K562 (cell line): ENCODE results near the gene PNISR. TPM values are rescaled to one million over a fixed set of nuclear protein-coding genes. Genes with fewer than 3 reads are reported as not detected.
A peak's percentile ranks its signal among the peaks of the same experiment; 100 is the strongest.

Experiments used
- BCL6 ChIP-seq: fragments of 250-450 bp; sonication (Bioruptor Pico); IDR thresholded peaks from 2 replicates; pipeline ENCODE4 v1.4.0; 2020
- CBFB ChIP-seq: sonication (generic); formaldehyde crosslinking; IDR thresholded peaks from 2 replicates; pipeline ENCODE4 v1.4.0; 2020; ENCODE audit warnings: mild to moderate bottlenecking, missing genetic modification reagents
- DPF2 ChIP-seq: fragments of 450-650 bp; IDR thresholded peaks from 2 replicates; pipeline ENCODE4 v1.6.1; 2016
- FOXK2 ChIP-seq, 2 experiments: fragments of 450-650 bp; IDR thresholded peaks in 1 of 2; conservative IDR thresholded peaks in 1 of 2; 2 replicates each; pipeline ENCODE4 v1.6.1; 2016; ENCODE audit warnings: low read depth in 2 of 2, mild to moderate bottlenecking in 1 of 2
- HMG20B ChIP-seq: fragments of 250-450 bp; sonication (Bioruptor Pico); IDR thresholded peaks from 2 replicates; pipeline ENCODE4 v1.5.0; 2021; ENCODE audit warnings: mild to moderate bottlenecking
- JUND ChIP-seq, 2 experiments: IDR thresholded peaks; 2 replicates in 1 of 2; 3 replicates in 1 of 2; pipeline ENCODE4 v1.6.1; 2011; ENCODE audit warnings: borderline replicate concordance in 2 of 2, low read depth in 2 of 2, low read length in 2 of 2, improper control_type of control experiment in 1 of 2, missing biosample characterization in 1 of 2, missing genetic modification characterization in 1 of 2, missing genetic modification reagents in 1 of 2
- MTA1 ChIP-seq: fragments of 450-650 bp; IDR thresholded peaks from 2 replicates; pipeline ENCODE4 v1.6.1; 2017; ENCODE audit warnings: borderline replicate concordance
- NR2F6 ChIP-seq: fragments of 450-650 bp; formaldehyde crosslinking; IDR thresholded peaks from 2 replicates; pipeline ENCODE4 v1.4.0; 2020; ENCODE audit warnings: mild to moderate bottlenecking
- NRF1 ChIP-seq, 2 experiments: fragments of 450-650 bp; IDR thresholded peaks in 1 of 2; conservative IDR thresholded peaks in 1 of 2; 2 replicates each; pipeline ENCODE4 v1.6.1; 2014; ENCODE audit warnings: mild to moderate bottlenecking in 2 of 2
- POLR2B ChIP-seq: fragments of 450-650 bp; IDR thresholded peaks from 2 replicates; pipeline ENCODE4 v1.6.1; 2018; ENCODE audit warnings: low read depth; ENCODE audit not compliant: partially characterized antibody
- SLC30A9 ChIP-seq: fragments of 250-450 bp; sonication (Bioruptor Pico); IDR thresholded peaks from 2 replicates; pipeline ENCODE4 v1.8.0; 2022; ENCODE audit warnings: mild to moderate bottlenecking, moderate library complexity
- THRA ChIP-seq: fragments of 450-650 bp; IDR thresholded peaks from 2 replicates; pipeline ENCODE4 v1.6.1; 2017; ENCODE audit warnings: mild to moderate bottlenecking, moderate library complexity
- ZNF197 ChIP-seq: fragments of 200-800 bp; sonication (Bioruptor generic); IDR thresholded peaks from 2 replicates; pipeline ENCODE4 v1.6.1; 2016; ENCODE audit warnings: low read depth, missing genetic modification characterization, missing compliant biosample characterization
- ZNF583 ChIP-seq: fragments of 250-450 bp; sonication (Bioruptor Pico); IDR thresholded peaks from 2 replicates; pipeline ENCODE4 v1.4.0; 2020
- ZNF707 ChIP-seq: fragments of 250-450 bp; sonication (Bioruptor Pico); conservative IDR thresholded peaks from 2 replicates; pipeline ENCODE4 v1.8.0; 2022; ENCODE audit warnings: inconsistent platforms, mild to moderate bottlenecking, moderate library complexity
- ZNF764 ChIP-seq: fragments of 250-450 bp; sonication (Bioruptor Pico); IDR thresholded peaks from 2 replicates; pipeline ENCODE4 v1.4.0; 2020; ENCODE audit warnings: low read depth, mild to moderate bottlenecking, moderate library complexity
- ZNF766 ChIP-seq: fragments of 200-800 bp; sonication (Bioruptor generic); conservative IDR thresholded peaks from 2 replicates; pipeline ENCODE4 v1.6.1; 2016; ENCODE audit warnings: missing genetic modification characterization, missing compliant biosample characterization
- polyA plus RNA-seq, 8 experiments: library from polyadenylated mRNA; depleted of rRNA in 4 of 8; stranded (reverse) in 5 of 8; unstranded in 3 of 8; fragments of >200 nt; fragmentation: Nextera tagmentation in 2 of 8; fragmentation: Illumina TruSeq in 1 of 8; extraction: Ambion mirVana in 2 of 8; extraction: Trizol in 1 of 8; gene quantifications; 2 replicates each; pipeline versions ENCODE4 v1.2.1 to v1.2.3, GENCODE V29; 2011 to 2014; ENCODE audit warnings: inconsistent platforms in 1 of 8, missing spikeins in 1 of 8
- total RNA-seq, 7 experiments: library from RNA; depleted of rRNA in 6 of 7; stranded (reverse); fragments of >200 nt in 6 of 7; fragmentation: Illumina TruSeq in 2 of 7; extraction: Trizol in 2 of 7; gene quantifications; 2 replicates each; pipeline versions ENCODE4 v1.2.1 to v1.2.3, GENCODE V29; 2011 to 2021; ENCODE audit warnings: low replicate concordance in 1 of 7
- TF ChIP-seq, protein P1 (sequence below), 2 experiments: fragments of 200-800 bp in 1 of 2; sonication (Bioruptor generic) in 1 of 2; sonication (generic) in 1 of 2; formaldehyde crosslinking in 1 of 2; IDR thresholded peaks in 1 of 2; conservative IDR thresholded peaks in 1 of 2; 2 replicates each; pipeline versions ENCODE4 v1.5.0 to v1.6.1; 2016 to 2020; ENCODE audit warnings: missing compliant biosample characterization in 1 of 2, missing genetic modification characterization in 1 of 2, missing genetic modification reagents in 1 of 2
- TF ChIP-seq, protein P2 (sequence below), 2 experiments: fragments of 450-650 bp in 1 of 2; sonication (generic) in 1 of 2; formaldehyde crosslinking in 1 of 2; IDR thresholded peaks in 1 of 2; conservative IDR thresholded peaks in 1 of 2; 2 replicates each; pipeline versions ENCODE4 v1.6.1 to v1.8.1; 2016 to 2023; ENCODE audit warnings: mild to moderate bottlenecking in 2 of 2, moderate library complexity in 2 of 2, inconsistent platforms in 1 of 2, missing genetic modification reagents in 1 of 2
- TF ChIP-seq, protein P3 (sequence below): IDR thresholded peaks from 3 replicates; pipeline ENCODE4 v1.6.1; 2011; ENCODE audit warnings: borderline replicate concordance, mild to moderate bottlenecking; ENCODE audit not compliant: insufficient read length, insufficient read depth

The PNISR gene
- total and polyA plus RNA-seq, 9 of the 15 experiments (the other 6 are each of a cell fraction or from before 2014, with no cell fraction given) = 97.4 to 206 (median 131) TPM

- TF ChIP-seq ZNF766 (CRISPR knock-in tag) (peak; percentile 85), THRA (no peak), HMG20B (CRISPR knock-in tag) (no peak), NR2F6 (CRISPR knock-in tag) (no peak), ZNF583 (CRISPR knock-in tag) (no peak; the same call in 1 of the 2 replicates), SLC30A9 (CRISPR knock-in tag) (no peak), DPF2 (0 out of 2 replicates have a peak, but pooled peaks have one; percentile 11), BCL6 (CRISPR knock-in tag) (no peak), ZNF764 (CRISPR knock-in tag) (no peak), CBFB (CRISPR knock-in tag) (no peak), ZNF197 (CRISPR knock-in tag) (peak; percentile 86), FOXK2 (conservative IDR thresholded peaks at IDR 0.05 in 1 of 2, IDR thresholded peaks at IDR 0.05 in 1 of 2; ENCODE audit: low read depth in 2 of 2) (peak; percentile 95 to 96), MTA1 (peak; percentile 13), JUND (IDR thresholded peaks at IDR 0.05; ENCODE audit: borderline replicate concordance, low read depth, low read length) (peak; percentile 28; the same call in 1 of the 2 replicates), JUND (tag; IDR thresholded peaks at IDR 0.05; ENCODE audit: borderline replicate concordance, low read depth, low read length) (no peak; the same call in 2 of the 3 replicates), ZNF707 (CRISPR knock-in tag) (no peak), POLR2B (peak; percentile 90), NRF1 (conservative IDR thresholded peaks at IDR 0.05 in 1 of 2, IDR thresholded peaks at IDR 0.05 in 1 of 2) (peak; percentile 97)
- TF ChIP-seq, protein P1, sequence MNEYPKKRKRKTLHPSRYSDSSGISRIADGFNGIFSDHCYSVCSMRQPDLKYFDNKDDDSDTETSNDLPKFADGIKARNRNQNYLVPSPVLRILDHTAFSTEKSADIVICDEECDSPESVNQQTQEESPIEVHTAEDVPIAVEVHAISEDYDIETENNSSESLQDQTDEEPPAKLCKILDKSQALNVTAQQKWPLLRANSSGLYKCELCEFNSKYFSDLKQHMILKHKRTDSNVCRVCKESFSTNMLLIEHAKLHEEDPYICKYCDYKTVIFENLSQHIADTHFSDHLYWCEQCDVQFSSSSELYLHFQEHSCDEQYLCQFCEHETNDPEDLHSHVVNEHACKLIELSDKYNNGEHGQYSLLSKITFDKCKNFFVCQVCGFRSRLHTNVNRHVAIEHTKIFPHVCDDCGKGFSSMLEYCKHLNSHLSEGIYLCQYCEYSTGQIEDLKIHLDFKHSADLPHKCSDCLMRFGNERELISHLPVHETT (CRISPR knock-in tag; conservative IDR thresholded peaks at IDR 0.05 in 1 of 2, IDR thresholded peaks at IDR 0.05 in 1 of 2) = peak in 1 of 2 experiments; percentile 74; a peak in 1 of 4 replicates
- TF ChIP-seq, protein P2, sequence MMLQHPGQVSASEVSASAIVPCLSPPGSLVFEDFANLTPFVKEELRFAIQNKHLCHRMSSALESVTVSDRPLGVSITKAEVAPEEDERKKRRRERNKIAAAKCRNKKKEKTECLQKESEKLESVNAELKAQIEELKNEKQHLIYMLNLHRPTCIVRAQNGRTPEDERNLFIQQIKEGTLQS (IDR thresholded peaks at IDR 0.05) = no peak; the same call in 1 of the 2 replicates
- TF ChIP-seq, protein P2 (CRISPR knock-in tag; conservative IDR thresholded peaks at IDR 0.05) = peak; percentile 11; the same call in 1 of the 2 replicates
- TF ChIP-seq, protein P3, sequence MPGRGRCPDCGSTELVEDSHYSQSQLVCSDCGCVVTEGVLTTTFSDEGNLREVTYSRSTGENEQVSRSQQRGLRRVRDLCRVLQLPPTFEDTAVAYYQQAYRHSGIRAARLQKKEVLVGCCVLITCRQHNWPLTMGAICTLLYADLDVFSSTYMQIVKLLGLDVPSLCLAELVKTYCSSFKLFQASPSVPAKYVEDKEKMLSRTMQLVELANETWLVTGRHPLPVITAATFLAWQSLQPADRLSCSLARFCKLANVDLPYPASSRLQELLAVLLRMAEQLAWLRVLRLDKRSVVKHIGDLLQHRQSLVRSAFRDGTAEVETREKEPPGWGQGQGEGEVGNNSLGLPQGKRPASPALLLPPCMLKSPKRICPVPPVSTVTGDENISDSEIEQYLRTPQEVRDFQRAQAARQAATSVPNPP = no peak
Observed at GRCh38 chr6:99424761-99425646, at the start of gene PNISR (continued).
